K562 (cell line): ENCODE measurements around the gene HAUS6. TPM values are rescaled to one million over a fixed set of nuclear protein-coding genes. Genes with fewer than 3 reads are reported as not detected.
A peak's percentile ranks its signal among the peaks of the same experiment; 100 is the strongest.

Experiments used
- ARID2 ChIP-seq: fragments of 450-650 bp; IDR thresholded peaks from 2 replicates; pipeline ENCODE4 v1.6.1; 2017; ENCODE audit warnings: antibody characterized with exemption, mild to moderate bottlenecking
- BCOR ChIP-seq: fragments of 450-650 bp; IDR thresholded peaks from 2 replicates; pipeline ENCODE4 v1.6.1; 2016
- ETV1 ChIP-seq: fragments of 450-650 bp; conservative IDR thresholded peaks from 2 replicates; pipeline ENCODE4 v1.6.1; 2016; ENCODE audit warnings: missing genetic modification characterization, control low read depth, low read depth, missing compliant biosample characterization
- GABPB1 ChIP-seq: sonication (generic); formaldehyde crosslinking; IDR thresholded peaks from 2 replicates; pipeline ENCODE4 v1.8.0; 2022; ENCODE audit warnings: mild to moderate bottlenecking, missing genetic modification reagents
- HDAC1 ChIP-seq, 2 experiments: fragments of 450-650 bp; IDR thresholded peaks; 2 replicates each; pipeline ENCODE4 v1.6.1; 2016 to 2017; ENCODE audit warnings: inconsistent platforms in 1 of 2, mild to moderate bottlenecking in 1 of 2, moderate library complexity in 1 of 2
- HNRNPUL1 ChIP-seq: fragments of 200-400 bp; formaldehyde crosslinking; IDR thresholded peaks from 2 replicates; pipeline ENCODE4 v1.6.1; 2017; ENCODE audit warnings: low read length
- MXI1 ChIP-seq: IDR thresholded peaks from 2 replicates; pipeline ENCODE4 v1.6.1; 2011; ENCODE audit warnings: low read depth, mild to moderate bottlenecking, improper control_type of control experiment, low read length
- PHB ChIP-seq: fragments of 250-450 bp; sonication (Bioruptor Pico); IDR thresholded peaks from 2 replicates; pipeline ENCODE4 v1.5.0; 2021
- POLR2A ChIP-seq: fragments of 450-650 bp; conservative IDR thresholded peaks from 2 replicates; pipeline ENCODE4 v1.6.1; 2016
- SMAD1 ChIP-seq: fragments of 150-350 bp; IDR thresholded peaks from 2 replicates; pipeline ENCODE4 v1.6.1; 2014; ENCODE audit warnings: low read length, low read depth; ENCODE audit not compliant: partially characterized antibody
- SMARCE1 ChIP-seq: fragments of 450-650 bp; IDR thresholded peaks from 2 replicates; pipeline ENCODE4 v1.7.1; 2016; ENCODE audit warnings: mild to moderate bottlenecking
- TAF9B ChIP-seq: fragments of 450-650 bp; IDR thresholded peaks from 2 replicates; pipeline ENCODE4 v1.6.1; 2018; ENCODE audit warnings: mild to moderate bottlenecking; ENCODE audit not compliant: partially characterized antibody
- YY1 ChIP-seq, 3 experiments: IDR thresholded peaks; 2 replicates each; pipeline ENCODE4 v1.6.1; 2011; ENCODE audit warnings: low read length in 2 of 3, mild to moderate bottlenecking in 2 of 3, moderate library complexity in 2 of 3, borderline replicate concordance in 1 of 3, control low read depth in 1 of 3, low read depth in 1 of 3; ENCODE audit not compliant: insufficient read depth in 3 of 3, insufficient replicate concordance in 2 of 3, control insufficient read depth in 1 of 3, insufficient read length in 1 of 3; ENCODE audit errors: extremely low read depth in 1 of 3
- ZFX ChIP-seq: sonication (generic); formaldehyde crosslinking; IDR thresholded peaks from 2 replicates; pipeline ENCODE4 v1.8.0; 2022; ENCODE audit warnings: mild to moderate bottlenecking, missing genetic modification reagents, moderate library complexity
- ZNF282 ChIP-seq: sonication (generic); formaldehyde crosslinking; IDR thresholded peaks from 2 replicates; pipeline ENCODE4 v1.8.1; 2023; ENCODE audit warnings: missing genetic modification reagents
- ZNF431 ChIP-seq: sonication (generic); formaldehyde crosslinking; IDR thresholded peaks from 2 replicates; pipeline ENCODE4 v1.8.0; 2022; ENCODE audit warnings: mild to moderate bottlenecking, missing genetic modification reagents
- ZNF589 ChIP-seq: fragments of 200-800 bp; sonication (Bioruptor generic); IDR thresholded peaks from 2 replicates; pipeline ENCODE4 v1.6.1; 2016; ENCODE audit warnings: low read depth, missing genetic modification characterization, missing compliant biosample characterization
- polyA plus RNA-seq, 8 experiments: library from polyadenylated mRNA; depleted of rRNA in 4 of 8; stranded (reverse) in 5 of 8; unstranded in 3 of 8; fragments of >200 nt; fragmentation: Nextera tagmentation in 2 of 8; fragmentation: Illumina TruSeq in 1 of 8; extraction: Ambion mirVana in 2 of 8; extraction: Trizol in 1 of 8; gene quantifications; 2 replicates each; pipeline versions ENCODE4 v1.2.1 to v1.2.3, GENCODE V29; 2011 to 2014; ENCODE audit warnings: inconsistent platforms in 1 of 8, missing spikeins in 1 of 8
- total RNA-seq, 7 experiments: library from RNA; depleted of rRNA in 6 of 7; stranded (reverse); fragments of >200 nt in 6 of 7; fragmentation: Illumina TruSeq in 2 of 7; extraction: Trizol in 2 of 7; gene quantifications; 2 replicates each; pipeline versions ENCODE4 v1.2.1 to v1.2.3, GENCODE V29; 2011 to 2021; ENCODE audit warnings: low replicate concordance in 1 of 7
- TF ChIP-seq, protein P1 (sequence below): fragments of 250-450 bp; sonication (Bioruptor Pico); IDR thresholded peaks from 2 replicates; pipeline ENCODE4 v1.4.0; 2020
- TF ChIP-seq, protein P2 (sequence below): sonication (generic); formaldehyde crosslinking; IDR thresholded peaks from 2 replicates; pipeline ENCODE4 v1.8.1; 2023; ENCODE audit warnings: mild to moderate bottlenecking, missing genetic modification reagents

The HAUS6 gene
- total and polyA plus RNA-seq, 9 of the 15 experiments (the other 6 are each of a cell fraction or from before 2014, with no cell fraction given) = 10.2 to 31.7 (median 23.1) TPM

DNA sequence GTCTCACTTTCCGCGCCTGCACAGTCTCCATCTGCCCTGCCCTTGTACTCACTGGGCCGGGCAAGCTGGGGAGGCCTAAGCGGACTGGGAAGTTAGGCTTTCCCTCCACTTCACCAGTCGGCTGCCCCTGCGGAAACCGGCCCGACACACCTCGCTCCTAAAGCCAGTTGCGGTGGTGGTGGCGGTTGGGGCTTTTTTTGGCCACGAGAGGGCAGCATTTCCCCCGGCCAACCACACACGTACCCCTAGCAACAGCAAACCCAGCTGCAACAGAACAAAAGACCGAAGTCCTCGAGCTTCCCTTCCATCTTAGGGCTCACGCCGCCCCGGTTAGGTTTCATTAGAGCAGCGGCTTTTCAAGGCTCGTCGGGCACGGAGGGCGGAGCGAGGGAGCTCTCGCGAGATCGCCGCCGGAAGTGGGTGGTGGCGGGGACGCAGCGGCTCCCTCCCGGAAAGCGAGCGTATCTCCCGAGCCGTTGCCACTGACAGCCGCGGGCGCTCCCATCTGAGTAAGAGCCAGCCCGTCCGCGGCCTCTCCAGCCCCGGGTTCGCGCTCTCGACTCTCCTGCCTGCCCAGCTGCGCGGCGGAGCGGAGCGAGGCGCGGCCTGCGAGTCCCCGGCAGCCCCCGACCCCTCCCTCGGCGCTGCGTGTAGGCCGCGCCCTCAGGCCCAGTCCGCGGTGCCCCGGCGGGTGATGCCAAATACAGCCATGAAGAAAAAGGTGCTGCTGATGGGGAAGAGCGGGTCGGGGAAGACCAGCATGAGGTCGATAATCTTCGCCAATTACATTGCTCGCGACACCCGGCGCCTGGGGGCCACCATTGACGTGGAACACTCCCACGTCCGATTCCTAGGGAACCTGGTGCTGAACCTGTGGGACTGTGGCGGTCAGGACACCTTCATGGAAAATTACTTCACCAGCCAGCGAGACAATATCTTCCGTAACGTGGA, 53.5 kb downstream of the HAUS6 start, which contains the start of gene RRAGA (continued):
- TF ChIP-seq, protein P1, sequence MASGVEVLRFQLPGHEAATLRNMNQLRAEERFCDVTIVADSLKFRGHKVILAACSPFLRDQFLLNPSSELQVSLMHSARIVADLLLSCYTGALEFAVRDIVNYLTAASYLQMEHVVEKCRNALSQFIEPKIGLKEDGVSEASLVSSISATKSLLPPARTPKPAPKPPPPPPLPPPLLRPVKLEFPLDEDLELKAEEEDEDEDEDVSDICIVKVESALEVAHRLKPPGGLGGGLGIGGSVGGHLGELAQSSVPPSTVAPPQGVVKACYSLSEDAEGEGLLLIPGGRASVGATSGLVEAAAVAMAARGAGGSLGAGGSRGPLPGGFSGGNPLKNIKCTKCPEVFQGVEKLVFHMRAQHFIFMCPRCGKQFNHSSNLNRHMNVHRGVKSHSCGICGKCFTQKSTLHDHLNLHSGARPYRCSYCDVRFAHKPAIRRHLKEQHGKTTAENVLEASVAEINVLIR (CRISPR knock-in tag) = no peak
- TF ChIP-seq ZNF431 (CRISPR knock-in tag) = no peak
- TF ChIP-seq SMAD1 = peak; percentile 15
- peak; percentile 71 for TF ChIP-seq ETV1
- TF ChIP-seq, protein P2, sequence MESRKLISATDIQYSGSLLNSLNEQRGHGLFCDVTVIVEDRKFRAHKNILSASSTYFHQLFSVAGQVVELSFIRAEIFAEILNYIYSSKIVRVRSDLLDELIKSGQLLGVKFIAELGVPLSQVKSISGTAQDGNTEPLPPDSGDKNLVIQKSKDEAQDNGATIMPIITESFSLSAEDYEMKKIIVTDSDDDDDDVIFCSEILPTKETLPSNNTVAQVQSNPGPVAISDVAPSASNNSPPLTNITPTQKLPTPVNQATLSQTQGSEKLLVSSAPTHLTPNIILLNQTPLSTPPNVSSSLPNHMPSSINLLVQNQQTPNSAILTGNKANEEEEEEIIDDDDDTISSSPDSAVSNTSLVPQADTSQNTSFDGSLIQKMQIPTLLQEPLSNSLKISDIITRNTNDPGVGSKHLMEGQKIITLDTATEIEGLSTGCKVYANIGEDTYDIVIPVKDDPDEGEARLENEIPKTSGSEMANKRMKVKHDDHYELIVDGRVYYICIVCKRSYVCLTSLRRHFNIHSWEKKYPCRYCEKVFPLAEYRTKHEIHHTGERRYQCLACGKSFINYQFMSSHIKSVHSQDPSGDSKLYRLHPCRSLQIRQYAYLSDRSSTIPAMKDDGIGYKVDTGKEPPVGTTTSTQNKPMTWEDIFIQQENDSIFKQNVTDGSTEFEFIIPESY (CRISPR knock-in tag) = peak; percentile 54; the same call in 1 of the 2 replicates
- TF ChIP-seq ZNF282 (CRISPR knock-in tag) = no peak
- TF ChIP-seq ZNF589 (CRISPR knock-in tag) = 0 out of 2 replicates have a peak, but pooled peaks have one; percentile 54
- peak; percentile 93 for TF ChIP-seq POLR2A
- TF ChIP-seq SMARCE1 = 0 out of 2 replicates have a peak, but pooled peaks have one; percentile 44
- peak; percentile 79 for TF ChIP-seq TAF9B
- TF ChIP-seq ZFX (CRISPR knock-in tag) = peak; percentile 89
- peak; percentile 92 for TF ChIP-seq GABPB1
- TF ChIP-seq ARID2 = 0 out of 2 replicates have a peak, but pooled peaks have one; percentile 39
- peak in 1 of 2 experiments; percentile 69; a peak in 2 of 4 replicates for TF ChIP-seq HDAC1 (IDR thresholded peaks at IDR 0.05)
- TF ChIP-seq MXI1 = peak; percentile 78
- TF ChIP-seq BCOR = peak; percentile 43; the same call in 1 of the 2 replicates
- no peak for TF ChIP-seq HNRNPUL1
- TF ChIP-seq PHB (CRISPR knock-in tag) = no peak
- TF ChIP-seq YY1 (IDR thresholded peaks at IDR 0.05; ENCODE audit: borderline replicate concordance in 1 of 3, control insufficient read depth in 1 of 3, extremely low read depth in 1 of 3, insufficient read depth in 3 of 3, insufficient read length in 1 of 3, insufficient replicate concordance in 2 of 3, low read depth in 1 of 3, low read length in 2 of 3) = peak in 2 of 3 experiments; percentile 82 to 89
